SU-DHL-6 (cell line): ENCODE data around the gene PGGHG.
"Not testable (repeated sequence)": the region's sequence is repeated elsewhere in the genome, so short reads cannot be mapped to it uniquely, and the experiment has no call there.

Experiments
- H2AFZ ChIP-seq: fragments of 200-600 bp; sonication (generic); 2 replicates; pipeline ENCODE4 v1.6.1; 2014; ENCODE audit warnings: low read depth, mild to moderate bottlenecking, moderate library complexity, mixed read lengths, antibody characterized with exemption, low read length; ENCODE audit not compliant: severe bottlenecking
- H3F3A ChIP-seq: fragments of 200-600 bp; shearing (Covaris generic); 2 replicates; pipeline ENCODE4 v1.6.0; 2016; ENCODE audit warnings: antibody characterized with exemption, mild to moderate bottlenecking; ENCODE audit not compliant: insufficient read depth
- H3K27ac ChIP-seq: fragments of 200-600 bp; sonication (generic); 2 replicates; pipeline ENCODE4 v1.5.1; 2016; ENCODE audit warnings: low read depth, mild to moderate bottlenecking, low read length, moderate library complexity, mixed read lengths
- H3K27me3 ChIP-seq: fragments of 200-600 bp; sonication (generic), shearing (Covaris generic); 2 replicates; pipeline ENCODE4 v1.6.0; 2014; ENCODE audit warnings: mild to moderate bottlenecking, low read length
- H3K36me3 ChIP-seq: fragments of 200-600 bp; sonication (generic); 2 replicates; pipeline ENCODE4 v1.6.1; 2014; ENCODE audit warnings: mild to moderate bottlenecking, low read length, mixed read lengths
- H3K4me2 ChIP-seq: fragments of 300-600, 200-600 bp; shearing (Covaris generic), sonication (generic); 2 replicates; pipeline ENCODE4 v1.6.0; 2014; ENCODE audit warnings: low read length, low read depth, mild to moderate bottlenecking; ENCODE audit not compliant: poor library complexity, severe bottlenecking
- H3K4me3 ChIP-seq: fragments of 200-600 bp; sonication (generic); 2 replicates; pipeline ENCODE4 v1.5.1; 2014; ENCODE audit warnings: antibody characterized with exemption, low read length, mild to moderate bottlenecking, mixed read lengths; ENCODE audit not compliant: insufficient read depth, poor library complexity, severe bottlenecking
- H3K79me2 ChIP-seq: fragments of 200-600 bp; sonication (generic); 2 replicates; pipeline ENCODE4 v1.6.1; 2014; ENCODE audit warnings: mild to moderate bottlenecking, low read length, moderate library complexity; ENCODE audit not compliant: insufficient read depth
- H3K9ac ChIP-seq: fragments of 200-600 bp; sonication (generic); 2 replicates; pipeline ENCODE4 v1.7.0; 2014; ENCODE audit warnings: mild to moderate bottlenecking, low read length
- H3K9me2 ChIP-seq: fragments of 200-600 bp; sonication (generic); replicated peaks from 2 replicates; pipeline ENCODE4 v1.6.1; 2014; ENCODE audit warnings: low read length; ENCODE audit not compliant: insufficient read depth
- H3K9me3 ChIP-seq: fragments of 200-600 bp; sonication (generic); 2 replicates; pipeline ENCODE4 v1.6.1; 2014; ENCODE audit warnings: low read length, mixed read lengths; ENCODE audit not compliant: insufficient read depth
- H4K20me1 ChIP-seq: fragments of 200-600 bp; sonication (generic); 2 replicates; pipeline ENCODE4 v1.6.1; 2014; ENCODE audit warnings: low read depth, mild to moderate bottlenecking, antibody characterized with exemption, low read length, moderate library complexity, mixed read lengths
- CTCF ChIP-seq: fragments of 200-600 bp; sonication (generic); IDR thresholded peaks from one replicate; pipeline ENCODE4 v1.5.1; 2017; ENCODE audit warnings: antibody characterized with exemption, mild to moderate bottlenecking, low read length, moderate library complexity; ENCODE audit not compliant: insufficient read depth, poor library complexity, severe bottlenecking
- EZH2phosphoT487 ChIP-seq: fragments of 200-600 bp; sonication (generic), shearing (Covaris generic); conservative IDR thresholded peaks from 2 replicates; pipeline ENCODE4 v1.6.1; 2018; ENCODE audit warnings: mild to moderate bottlenecking, antibody characterized with exemption, low read length, moderate library complexity, mixed read lengths

The PGGHG gene

DNA sequence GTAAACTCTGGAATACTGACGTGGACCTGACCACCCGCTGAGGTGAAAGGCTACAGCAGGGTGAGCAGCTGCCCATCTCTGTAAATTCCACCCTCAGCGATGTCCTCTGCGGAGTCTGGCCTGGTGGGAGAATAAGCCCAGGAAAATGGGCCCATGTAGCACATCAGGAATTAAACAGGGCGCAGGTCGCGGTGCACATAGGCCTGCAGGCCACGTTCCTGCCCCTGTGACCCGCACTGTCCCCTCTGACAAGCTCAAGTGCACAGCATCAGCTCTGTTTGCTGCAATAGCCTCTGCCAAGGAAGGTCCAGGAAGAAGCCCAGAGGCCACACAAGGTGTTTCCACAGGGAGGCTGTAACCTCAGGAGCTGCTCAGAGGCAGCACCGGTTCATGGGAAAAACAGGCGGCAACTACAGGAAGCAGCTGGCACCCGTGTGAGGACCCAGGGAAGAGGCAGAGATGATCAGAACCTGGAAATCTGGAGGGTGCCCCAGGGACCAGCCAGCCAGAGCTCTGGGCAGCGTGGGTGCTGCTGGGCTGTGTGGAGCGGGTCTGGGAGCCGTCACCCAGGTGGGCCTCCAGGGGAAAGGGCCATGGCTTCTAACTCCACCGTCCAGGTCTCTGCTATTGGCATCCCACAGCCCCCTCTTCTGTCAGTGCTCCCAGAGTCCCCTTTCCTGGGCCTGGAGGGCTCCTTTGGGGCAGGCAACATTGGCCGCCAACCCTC is 17.9 kb downstream of the PGGHG start:
- Histone ChIP-seq H3K9me2 (no peaks in the 10 kb centered on the region), H3K4me2 (no peak overlapping the region), H3K79me2 (no peaks in the 10 kb centered on the region), H3K27me3 (no peaks in the 10 kb centered on the region), H3K4me3 (no peak overlapping the region), H3F3A (no peaks in the 10 kb centered on the region; the same call in 1 of the 2 replicates), H3K9ac (no peak overlapping the region), H3K36me3 (no peaks in the 10 kb centered on the region), H3K27ac (no peak overlapping the region), H2AFZ (no peak overlapping the region), H3K9me3 (no peaks in the 10 kb centered on the region), H4K20me1 (no peaks in the 10 kb centered on the region)
- TF ChIP-seq EZH2phosphoT487 (no peak), CTCF (no peak)

GRCh38 chr11:307766-308708 is 19.1 kb downstream of the PGGHG start, which contains the start of gene IFITM2:
Gene IFITM2 (plus strand): TSS chr11:307816. CDS start chr11:308193, 377 bp downstream.
- H4K20me1 ChIP-seq, H3K27me3 ChIP-seq, H3K9me2 ChIP-seq, H3K36me3 ChIP-seq, H3K79me2 ChIP-seq, H3F3A ChIP-seq, H3K9me3 ChIP-seq, H3K27ac ChIP-seq, H3K4me3 ChIP-seq: not testable (repeated sequence)
- H3K9ac ChIP-seq, result peak within 1 kb of the TSS; percentile 15; the same call in 1 of the 2 replicates
- peak within 1 kb of the TSS; percentile 15 for H2AFZ ChIP-seq
- peak within 1 kb of the TSS; percentile 34 for H3K4me2 ChIP-seq

GRCh38 chr11:308740-309665 is 20.1 kb downstream of the PGGHG start:
- H3K4me3 ChIP-seq, result not testable (repeated sequence)

GRCh38 chr11:309979-310572 is 21.1 kb downstream of the PGGHG start:
- H3K4me3 ChIP-seq, H3K9me3 ChIP-seq, H3K9ac ChIP-seq, H3F3A ChIP-seq, H3K36me3 ChIP-seq, H3K9me2 ChIP-seq, H3K79me2 ChIP-seq, H3K27me3 ChIP-seq, H3K4me2 ChIP-seq, H3K27ac ChIP-seq, H2AFZ ChIP-seq, H4K20me1 ChIP-seq: not testable (repeated sequence)

More at GRCh38 chr11:308740-309665, 20.1 kb downstream of the PGGHG start:
- H3F3A ChIP-seq, H3K9me2 ChIP-seq, H3K9me3 ChIP-seq, H2AFZ ChIP-seq, H3K27ac ChIP-seq, H3K9ac ChIP-seq, H3K79me2 ChIP-seq, H4K20me1 ChIP-seq, H3K36me3 ChIP-seq, H3K27me3 ChIP-seq: not testable (repeated sequence)
- H3K4me2 ChIP-seq, result peak overlapping the region; percentile 9

- H3K9me2 ChIP-seq, H3K27me3 ChIP-seq, H3K36me3 ChIP-seq, H4K20me1 ChIP-seq, H3K27ac ChIP-seq, H3K9me3 ChIP-seq, H3K79me2 ChIP-seq, H3K4me3 ChIP-seq, H3F3A ChIP-seq, H3K9ac ChIP-seq, H3K4me2 ChIP-seq, H2AFZ ChIP-seq: not testable (repeated sequence)
Measured at GRCh38 chr11:311013-311748, 22.3 kb downstream of the PGGHG start.
